ENCODE measurements around the gene SMCO3. TPM values are rescaled to one million over a fixed set of nuclear protein-coding genes. Genes with fewer than 3 reads are reported as not detected.

The SMCO3 gene
- total RNA-seq, 1 experiment from 2014 or later, result not detected

Other genes starting within 250 kb of the SMCO3 start
- 1.4 and 1.5 TPM in 2 replicates for gene PLBD1, start 246.3 kb downstream of the SMCO3 start, total RNA-seq (2014; rRNA removed; shearing (Covaris generic))
- gene GUCY2C, start 117.6 kb downstream of the SMCO3 start, total RNA-seq (2014; rRNA removed; shearing (Covaris generic)), result not detected in 2 replicates
- gene WBP11, start 10.7 kb downstream of the SMCO3 start, total RNA-seq (2014; rRNA removed; shearing (Covaris generic)), result 22.1 and 27.4 TPM in 2 replicates
- gene C12orf60, start 10.5 kb downstream of the SMCO3 start, total RNA-seq (2014; rRNA removed; shearing (Covaris generic)), result 0.69 and 2.0 TPM in 2 replicates
- not detected in 2 replicates for gene ART4, start 29.3 kb upstream of the SMCO3 start, total RNA-seq (2014; rRNA removed; shearing (Covaris generic))
- 12.6 and 15.5 TPM in 2 replicates for gene MGP, start 71.7 kb upstream of the SMCO3 start, total RNA-seq (2014; rRNA removed; shearing (Covaris generic))
- gene ERP27, start 124.4 kb upstream of the SMCO3 start, total RNA-seq (2014; rRNA removed; shearing (Covaris generic)), result not detected in 2 replicates
- gene ARHGDIB, start 147.4 kb upstream of the SMCO3 start, total RNA-seq (2014; rRNA removed; shearing (Covaris generic)), result 14.9 and 17.7 TPM in 2 replicates
- gene PDE6H, start 158.9 kb upstream of the SMCO3 start, total RNA-seq (2014; rRNA removed; shearing (Covaris generic)), result not detected in 2 replicates